HepG2 (cell line): ENCODE measurements around the gene PEAK3. TPM values are rescaled to one million over a fixed set of nuclear protein-coding genes. Genes with fewer than 3 reads are reported as not detected.

Experiments
- CHD4 ChIP-seq: fragments of 200-600 bp; sonication (generic); IDR thresholded peaks from 2 replicates; pipeline ENCODE4 v1.7.0; 2017; ENCODE audit warnings: mild to moderate bottlenecking, low read length, borderline replicate concordance
- EED ChIP-seq: sonication (generic); formaldehyde crosslinking; IDR thresholded peaks from 2 replicates; pipeline ENCODE4 v1.5.0; 2020; ENCODE audit warnings: mild to moderate bottlenecking, missing genetic modification reagents
- SAP130 ChIP-seq: IDR thresholded peaks from 2 replicates; pipeline ENCODE4 v1.6.1; 2016; ENCODE audit warnings: low read depth
- SRSF1 ChIP-seq: fragments of 200-400 bp; formaldehyde crosslinking; optimal IDR thresholded peaks from 2 replicates; pipeline ENCODE3; 2017; ENCODE audit warnings: mild to moderate bottlenecking, low read depth, low read length, moderate library complexity
- UBTF ChIP-seq: sonication (generic); formaldehyde crosslinking; IDR thresholded peaks from 2 replicates; pipeline ENCODE4 v1.4.0; 2020; ENCODE audit warnings: mild to moderate bottlenecking, missing genetic modification reagents
- XBP1 ChIP-seq: sonication (generic); formaldehyde crosslinking; IDR thresholded peaks from 2 replicates; pipeline ENCODE4 v1.5.0; 2020; ENCODE audit warnings: missing genetic modification reagents
- ZBTB26 ChIP-seq: IDR thresholded peaks from 2 replicates; pipeline ENCODE4 v1.6.1; 2016; ENCODE audit warnings: missing compliant biosample characterization, missing genetic modification reagents, borderline replicate concordance
- ZBTB7B ChIP-seq: sonication (generic); formaldehyde crosslinking; IDR thresholded peaks from 2 replicates; pipeline ENCODE4 v1.4.0; 2020; ENCODE audit warnings: missing genetic modification reagents
- ZKSCAN1 ChIP-seq: fragments of 150-350 bp; IDR thresholded peaks from 2 replicates; pipeline ENCODE4 v1.6.1; 2014; ENCODE audit warnings: low read length
- ZNF18 ChIP-seq: sonication (generic); formaldehyde crosslinking; IDR thresholded peaks from 2 replicates; pipeline ENCODE4 v1.8.0; 2022; ENCODE audit warnings: mild to moderate bottlenecking, missing genetic modification reagents; ENCODE audit not compliant: insufficient replicate concordance
- ZNF407 ChIP-seq: sonication (generic); formaldehyde crosslinking; IDR thresholded peaks from one replicate; pipeline ENCODE4 v1.5.1; 2020; ENCODE audit warnings: mild to moderate bottlenecking, missing genetic modification reagents; ENCODE audit errors: not compliant biosample characterization
- polyA plus RNA-seq, 8 experiments: library from polyadenylated mRNA; depleted of rRNA in 3 of 8; stranded (reverse) in 7 of 8; unstranded in 1 of 8; fragments of >200 nt; fragmentation: Illumina TruSeq in 4 of 8; extraction: Trizol in 4 of 8; gene quantifications; 2 replicates each; pipeline versions ENCODE4 v1.2.1 to v1.2.3, GENCODE V29; 2011 to 2016; ENCODE audit warnings: low read depth in 4 of 8, missing spikeins in 1 of 8, mixed read lengths in 1 of 8; ENCODE audit not compliant: insufficient read depth in 1 of 8
- total RNA-seq, 5 experiments: library from RNA; depleted of rRNA; stranded (reverse); fragments of >200 nt; fragmentation: Illumina TruSeq; extraction: Trizol; gene quantifications; 2 replicates each; pipeline ENCODE4 v1.2.3, GENCODE V29; 2016; ENCODE audit warnings: low read depth in 1 of 5

Gene PEAK3
- total and polyA plus RNA-seq, 2 of the 13 experiments (the other 11 are each of a cell fraction or from before 2014, with no cell fraction given): not detected

- TF ChIP-seq XBP1 (CRISPR knock-in tag): no peak
- no peak for TF ChIP-seq ZBTB26 (CRISPR knock-in tag)
- no peak for TF ChIP-seq ZKSCAN1
- TF ChIP-seq SRSF1: peak; percentile 63
- peak; percentile 87 for TF ChIP-seq UBTF (CRISPR knock-in tag)
- TF ChIP-seq EED (CRISPR knock-in tag): no peak
- TF ChIP-seq ZNF407 (CRISPR knock-in tag): no peak
- TF ChIP-seq ZNF18 (CRISPR knock-in tag): peak; percentile 55
- TF ChIP-seq ZBTB7B (CRISPR knock-in tag): 0 out of 2 replicates have a peak, but pooled peaks have one; percentile 30
- no peak for TF ChIP-seq CHD4
- TF ChIP-seq SAP130 (CRISPR knock-in tag): peak; percentile 49; the same call in 1 of the 2 replicates
Measured at GRCh38 chr19:2282062-2282861, at the start of gene PEAK3 (continued).
